Measurements from ENCODE around the gene CCDC171. TPM values are rescaled to one million over a fixed set of nuclear protein-coding genes. Genes with fewer than 3 reads are reported as not detected.
A peak's percentile ranks its signal among the peaks of the same experiment; 100 is the strongest.

CCDC171 gene
- total RNA-seq, 1 donor from 2014 or later = 0.26 TPM

- peak; percentile 37 to 51 for DNase-seq (ENCODE audit: low read depth in 2 of 2)
Measured at GRCh38 chr9:15873573-15874177, 320.8 kb downstream of the CCDC171 start.

- no peak for DNase-seq (ENCODE audit: low read depth in 2 of 2)
Measured at GRCh38 chr9:15882328-15882727, 329.5 kb downstream of the CCDC171 start.

- DNase-seq (ENCODE audit: low read depth in 2 of 2) = no peak
Measured at GRCh38 chr9:15882883-15883282, 330.0 kb downstream of the CCDC171 start.

- no peak for DNase-seq (ENCODE audit: low read depth in 2 of 2)
Measured at GRCh38 chr9:15885464-15885863, 332.6 kb downstream of the CCDC171 start.

- no peak for DNase-seq (ENCODE audit: low read depth in 2 of 2)
Measured at GRCh38 chr9:15889555-15889954, 336.7 kb downstream of the CCDC171 start.

- DNase-seq (ENCODE audit: low read depth in 2 of 2) = no peak
Measured at GRCh38 chr9:15901572-15901971, 348.7 kb downstream of the CCDC171 start.

- DNase-seq (ENCODE audit: low read depth in 2 of 2) = no peak
Measured at GRCh38 chr9:15909297-15909696, 356.5 kb downstream of the CCDC171 start.

- no peak for DNase-seq (ENCODE audit: low read depth in 2 of 2)
Measured at GRCh38 chr9:15915711-15916110, 362.9 kb downstream of the CCDC171 start.

- DNase-seq (ENCODE audit: low read depth in 2 of 2) = no peak
Measured at GRCh38 chr9:15927161-15927560, 374.3 kb downstream of the CCDC171 start.

GRCh38 chr9:15935661-15936305, 382.9 kb downstream of the CCDC171 start:
- DNase-seq (ENCODE audit: low read depth in 2 of 2) = no peak

GRCh38 chr9:15936306-15936921, 383.6 kb downstream of the CCDC171 start:
- DNase-seq (ENCODE audit: low read depth in 2 of 2) = peak in 1 of 2 donors; percentile 0

GRCh38 chr9:15942831-15943424, 390.1 kb downstream of the CCDC171 start:
- DNase-seq (ENCODE audit: low read depth in 2 of 2) = no peak

- no peak for DNase-seq (ENCODE audit: low read depth in 2 of 2)
Measured at GRCh38 chr9:15944341-15944740, 391.5 kb downstream of the CCDC171 start.

- DNase-seq (ENCODE audit: low read depth in 2 of 2) = no peak
Measured at GRCh38 chr9:15959663-15960062, 406.8 kb downstream of the CCDC171 start.

GRCh38 chr9:15961217-15961616, 408.4 kb downstream of the CCDC171 start:
- DNase-seq (ENCODE audit: low read depth in 2 of 2) = no peak

- DNase-seq (ENCODE audit: low read depth in 2 of 2) = no peak
Measured at GRCh38 chr9:15965246-15965745, 412.5 kb downstream of the CCDC171 start.

GRCh38 chr9:15966471-15966870, 413.6 kb downstream of the CCDC171 start:
- DNase-seq (ENCODE audit: low read depth in 2 of 2) = no peak

- no peak for DNase-seq (ENCODE audit: low read depth in 2 of 2)
Measured at GRCh38 chr9:15967068-15967467, 414.2 kb downstream of the CCDC171 start.

- DNase-seq (ENCODE audit: low read depth in 2 of 2) = no peak
Measured at GRCh38 chr9:15972760-15973159, 419.9 kb downstream of the CCDC171 start.

- no peak for DNase-seq (ENCODE audit: low read depth in 2 of 2)
Measured at GRCh38 chr9:15975101-15975778, 422.4 kb downstream of the CCDC171 start.

GRCh38 chr9:15977438-15977837, 424.6 kb downstream of the CCDC171 start:
- DNase-seq (ENCODE audit: low read depth in 2 of 2) = no peak

- no peak for DNase-seq (ENCODE audit: low read depth in 2 of 2)
Measured at GRCh38 chr9:15982182-15982581, 429.3 kb downstream of the CCDC171 start.

Data from dermis microvascular lymphatic vessel endothelial cell (primary cell).